MG63 (cell line): ENCODE measurements around the gene ST3GAL3. TPM values are rescaled to one million over a fixed set of nuclear protein-coding genes. Genes with fewer than 3 reads are reported as not detected.

Experiments
- DNase-seq: peaks from one replicate; pipeline ENCODE4 v3.0.0-alpha.2; 2020
- H3K27me3 ChIP-seq: fragments of 250-450 bp; sonication (Bioruptor Pico); 2 replicates; pipeline ENCODE4 v1.5.1; 2020; ENCODE audit warnings: mild to moderate bottlenecking, moderate library complexity
- H3K36me3 ChIP-seq: fragments of 250-450 bp; sonication (Bioruptor Pico); 2 replicates; pipeline ENCODE4 v1.5.1; 2020; ENCODE audit warnings: mild to moderate bottlenecking, moderate library complexity
- H3K4me3 ChIP-seq: fragments of 250-450 bp; sonication (Bioruptor Pico); 2 replicates; pipeline ENCODE4 v1.5.1; 2020; ENCODE audit warnings: mild to moderate bottlenecking, moderate library complexity
- H3K9me3 ChIP-seq: fragments of 250-450 bp; sonication (Bioruptor Pico); 2 replicates; pipeline ENCODE4 v1.5.1; 2020; ENCODE audit warnings: mild to moderate bottlenecking, moderate library complexity
- total RNA-seq: library from RNA; depleted of rRNA; stranded (reverse); fragments of >200 nt; shearing (Covaris generic); gene quantifications from 2 replicates; pipeline ENCODE4 v1.2.3, GENCODE V29; 2014; ENCODE audit warnings: low replicate concordance

ST3GAL3 gene
- total RNA-seq, 1 experiment from 2014 or later, result 9.2 TPM

- Histone ChIP-seq H3K4me3 (no peak overlapping the region), H3K36me3 (peaks cover 25% of the 10 kb centered on the region), H3K9me3 (no peaks in the 10 kb centered on the region), H3K27me3 (no peaks in the 10 kb centered on the region)
- no peak for DNase-seq
Observed at GRCh38 chr1:43954036-43954435, 246.7 kb downstream of the ST3GAL3 start.

- no peak for DNase-seq
- Histone ChIP-seq H3K27me3 (no peaks in the 10 kb centered on the region), H3K4me3 (no peak overlapping the region), H3K9me3 (no peaks in the 10 kb centered on the region), H3K36me3 (peaks cover 20% of the 10 kb centered on the region)
Observed at GRCh38 chr1:43956234-43956633, 248.9 kb downstream of the ST3GAL3 start.

- Histone ChIP-seq H3K27me3 (no peaks in the 10 kb centered on the region), H3K36me3 (peaks cover 15% of the 10 kb centered on the region), H3K9me3 (no peaks in the 10 kb centered on the region)
Observed at GRCh38 chr1:43957407-43958040, 250.2 kb downstream of the ST3GAL3 start.

GRCh38 chr1:43958351-43959255, 251.3 kb downstream of the ST3GAL3 start:
- Histone ChIP-seq H3K4me3 (no peak overlapping the region), H3K9me3 (no peaks in the 10 kb centered on the region), H3K27me3 (no peaks in the 10 kb centered on the region), H3K36me3 (peaks cover 15% of the 10 kb centered on the region)
- no peak for DNase-seq

More at GRCh38 chr1:43957407-43958040, 250.2 kb downstream of the ST3GAL3 start:
- H3K4me3 ChIP-seq, result no peak overlapping the region
- DNase-seq, result no peak

- no peak for DNase-seq
- Histone ChIP-seq H3K36me3 (peaks cover 15% of the 10 kb centered on the region), H3K27me3 (no peaks in the 10 kb centered on the region), H3K4me3 (no peak overlapping the region), H3K9me3 (no peaks in the 10 kb centered on the region)
Observed at GRCh38 chr1:43960798-43961197, 253.5 kb downstream of the ST3GAL3 start.

GRCh38 chr1:43961692-43962091, 254.4 kb downstream of the ST3GAL3 start:
- Histone ChIP-seq H3K27me3 (no peaks in the 10 kb centered on the region), H3K36me3 (peaks cover 13% of the 10 kb centered on the region), H3K4me3 (no peak overlapping the region), H3K9me3 (no peaks in the 10 kb centered on the region)
- no peak for DNase-seq

GRCh38 chr1:43962324-43962723, 255.0 kb downstream of the ST3GAL3 start:
- DNase-seq, result no peak
- Histone ChIP-seq H3K9me3 (no peaks in the 10 kb centered on the region), H3K36me3 (peaks cover 11% of the 10 kb centered on the region), H3K27me3 (no peaks in the 10 kb centered on the region), H3K4me3 (no peak overlapping the region)

GRCh38 chr1:43963006-43963405, 255.7 kb downstream of the ST3GAL3 start:
- no peaks in the 10 kb centered on the region for H3K27me3 ChIP-seq
- peaks cover 5% of the 10 kb centered on the region; the same call in 1 of the 2 replicates for H3K36me3 ChIP-seq
- DNase-seq, result no peak
- H3K4me3 ChIP-seq, result no peak overlapping the region
- no peaks in the 10 kb centered on the region for H3K9me3 ChIP-seq

- no peak for DNase-seq
- Histone ChIP-seq H3K9me3 (no peaks in the 10 kb centered on the region), H3K36me3 (peaks cover 3% of the 10 kb centered on the region; the same call in 1 of the 2 replicates), H3K27me3 (no peaks in the 10 kb centered on the region), H3K4me3 (no peak overlapping the region)
Observed at GRCh38 chr1:43963890-43964289, 256.6 kb downstream of the ST3GAL3 start.

- Histone ChIP-seq H3K4me3 (no peak overlapping the region), H3K27me3 (no peaks in the 10 kb centered on the region), H3K9me3 (no peaks in the 10 kb centered on the region), H3K36me3 (peaks cover 2% of the 10 kb centered on the region)
- DNase-seq, result no peak
Observed at GRCh38 chr1:43965316-43965715, 258.0 kb downstream of the ST3GAL3 start.

GRCh38 chr1:43968348-43968948, 261.1 kb downstream of the ST3GAL3 start:
- no peaks in the 10 kb centered on the region for H3K9me3 ChIP-seq
- peaks cover 22% of the 10 kb centered on the region for H3K36me3 ChIP-seq
- no peak overlapping the region for H3K4me3 ChIP-seq
- no peaks in the 10 kb centered on the region for H3K27me3 ChIP-seq
- no peak for DNase-seq

GRCh38 chr1:43969416-43969745, 262.0 kb downstream of the ST3GAL3 start:
- DNase-seq, result no peak
- no peaks in the 10 kb centered on the region for H3K27me3 ChIP-seq
- H3K4me3 ChIP-seq, result peak overlapping the region; percentile 100
- no peaks in the 10 kb centered on the region for H3K9me3 ChIP-seq
- H3K36me3 ChIP-seq, result peaks cover 22% of the 10 kb centered on the region

GRCh38 chr1:43969746-43970466, 262.6 kb downstream of the ST3GAL3 start, which contains the start of gene DPH2:
TSS of gene DPH2 (plus strand) at chr1:43970010. CDS start at chr1:43970176, 166 bp downstream.
- H3K36me3 ChIP-seq, result peaks cover 22% of the 10 kb centered on the region
- H3K9me3 ChIP-seq, result no peaks in the 10 kb centered on the region
- DNase-seq, result peak; percentile 98
- H3K27me3 ChIP-seq, result no peaks in the 10 kb centered on the region
- peak within 1 kb of the TSS; percentile 100 for H3K4me3 ChIP-seq

- DNase-seq, result no peak
- H3K4me3 ChIP-seq, result peak overlapping the region; percentile 100
- H3K27me3 ChIP-seq, result no peaks in the 10 kb centered on the region
- peaks cover 22% of the 10 kb centered on the region for H3K36me3 ChIP-seq
- H3K9me3 ChIP-seq, result no peaks in the 10 kb centered on the region
Observed at GRCh38 chr1:43970502-43970901, 263.2 kb downstream of the ST3GAL3 start.

- H3K36me3 ChIP-seq, result peaks cover 22% of the 10 kb centered on the region
- H3K27me3 ChIP-seq, result no peaks in the 10 kb centered on the region
- H3K9me3 ChIP-seq, result no peaks in the 10 kb centered on the region
- DNase-seq, result no peak
- peak overlapping the region; percentile 100 for H3K4me3 ChIP-seq
Observed at GRCh38 chr1:43970911-43971310, 263.6 kb downstream of the ST3GAL3 start.

GRCh38 chr1:43971336-43971980, 264.1 kb downstream of the ST3GAL3 start:
- no peaks in the 10 kb centered on the region for H3K9me3 ChIP-seq
- no peak overlapping the region for H3K4me3 ChIP-seq
- no peaks in the 10 kb centered on the region for H3K27me3 ChIP-seq
- no peak for DNase-seq
- H3K36me3 ChIP-seq, result peaks cover 25% of the 10 kb centered on the region
